Glutamatergic neuron (in vitro differentiated cells): ENCODE results near the gene BCL7C. TPM values are rescaled to one million over a fixed set of nuclear protein-coding genes. Genes with fewer than 3 reads are reported as not detected.

Experiments used
- DNase-seq: peaks from one replicate; pipeline ENCODE4 v3.0.0; 2022
- H3K27ac Mint-ChIP-seq: one replicate; pipeline ENCODE4 v1.8.0; 2020; ENCODE audit warnings: mild to moderate bottlenecking, mixed read lengths, inconsistent platforms; ENCODE audit not compliant: unreplicated experiment
- H3K27me3 Mint-ChIP-seq: one replicate; pipeline ENCODE4 v1.8.0; 2020; ENCODE audit warnings: mild to moderate bottlenecking, moderate library complexity, mixed read lengths, inconsistent platforms; ENCODE audit not compliant: unreplicated experiment
- H3K36me3 Mint-ChIP-seq: one replicate; pipeline ENCODE4 v1.8.0; 2020; ENCODE audit warnings: mild to moderate bottlenecking, mixed read lengths, inconsistent platforms; ENCODE audit not compliant: unreplicated experiment
- H3K4me1 Mint-ChIP-seq: one replicate; pipeline ENCODE4 v1.8.0; 2020; ENCODE audit warnings: mild to moderate bottlenecking, low read depth, mixed read lengths, inconsistent platforms; ENCODE audit not compliant: unreplicated experiment
- H3K4me3 Mint-ChIP-seq: one replicate; pipeline ENCODE4 v1.8.0; 2020; ENCODE audit warnings: mild to moderate bottlenecking, mixed read lengths, inconsistent platforms; ENCODE audit not compliant: unreplicated experiment
- H3K9me3 Mint-ChIP-seq: one replicate; pipeline ENCODE4 v1.8.0; 2020; ENCODE audit warnings: mild to moderate bottlenecking, moderate library complexity, mixed read lengths, inconsistent platforms; ENCODE audit not compliant: unreplicated experiment
- total RNA-seq: library from RNA; stranded (reverse); fragmentation: NEBNext Ultra II Directional; extraction: Animal tissue kit (Norgen Biotek cat#: 25700); gene quantifications from one replicate; pipeline ENCODE4 v1.2.1, GENCODE V29; 2021; ENCODE audit not compliant: unreplicated experiment
- TF ChIP-seq, protein P1 (sequence below): fragments of 200-600 bp; sonication (generic); IDR thresholded peaks from one replicate; pipeline ENCODE4 v1.5.0; 2021; ENCODE audit not compliant: partially characterized antibody, unreplicated experiment

Gene BCL7C
- total RNA-seq, 1 donor from 2014 or later: 24.0 TPM

- Mint-ChIP-seq H3K9me3 (peaks cover 12% of the 10 kb centered on the region), H3K4me3 (no peak overlapping the region), H3K36me3 (no peaks in the 10 kb centered on the region), H3K4me1 (peaks cover 10% of the 10 kb centered on the region), H3K27ac (no peak overlapping the region), H3K27me3 (peaks cover 5% of the 10 kb centered on the region)
- DNase-seq: no peak
- TF ChIP-seq, protein P1, sequence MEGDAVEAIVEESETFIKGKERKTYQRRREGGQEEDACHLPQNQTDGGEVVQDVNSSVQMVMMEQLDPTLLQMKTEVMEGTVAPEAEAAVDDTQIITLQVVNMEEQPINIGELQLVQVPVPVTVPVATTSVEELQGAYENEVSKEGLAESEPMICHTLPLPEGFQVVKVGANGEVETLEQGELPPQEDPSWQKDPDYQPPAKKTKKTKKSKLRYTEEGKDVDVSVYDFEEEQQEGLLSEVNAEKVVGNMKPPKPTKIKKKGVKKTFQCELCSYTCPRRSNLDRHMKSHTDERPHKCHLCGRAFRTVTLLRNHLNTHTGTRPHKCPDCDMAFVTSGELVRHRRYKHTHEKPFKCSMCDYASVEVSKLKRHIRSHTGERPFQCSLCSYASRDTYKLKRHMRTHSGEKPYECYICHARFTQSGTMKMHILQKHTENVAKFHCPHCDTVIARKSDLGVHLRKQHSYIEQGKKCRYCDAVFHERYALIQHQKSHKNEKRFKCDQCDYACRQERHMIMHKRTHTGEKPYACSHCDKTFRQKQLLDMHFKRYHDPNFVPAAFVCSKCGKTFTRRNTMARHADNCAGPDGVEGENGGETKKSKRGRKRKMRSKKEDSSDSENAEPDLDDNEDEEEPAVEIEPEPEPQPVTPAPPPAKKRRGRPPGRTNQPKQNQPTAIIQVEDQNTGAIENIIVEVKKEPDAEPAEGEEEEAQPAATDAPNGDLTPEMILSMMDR: no peak
These were observed 4.2 kb downstream of the BCL7C start for GRCh38 chr16:30889721-30890120.

GRCh38 chr16:30888856-30889499 lies 4.9 kb downstream of the BCL7C start:
- Mint-ChIP-seq H3K27ac (peak overlapping the region; percentile 21), H3K4me3 (peak overlapping the region; percentile 6), H3K9me3 (peaks cover 7% of the 10 kb centered on the region), H3K4me1 (peaks cover 5% of the 10 kb centered on the region), H3K27me3 (peaks cover 5% of the 10 kb centered on the region), H3K36me3 (no peaks in the 10 kb centered on the region)
- DNase-seq: no peak
- TF ChIP-seq, protein P1: no peak

GRCh38 chr16:30887927-30888326 lies 6.0 kb downstream of the BCL7C start:
- TF ChIP-seq, protein P1: no peak
- no peak for DNase-seq
- Mint-ChIP-seq H3K36me3 (no peaks in the 10 kb centered on the region), H3K4me1 (peaks cover 5% of the 10 kb centered on the region), H3K9me3 (peaks cover 3% of the 10 kb centered on the region), H3K27ac (no peak overlapping the region), H3K4me3 (no peak overlapping the region), H3K27me3 (peaks cover 2% of the 10 kb centered on the region)

- Mint-ChIP-seq H3K27me3 (peaks cover 4% of the 10 kb centered on the region), H3K4me3 (no peak overlapping the region), H3K36me3 (no peaks in the 10 kb centered on the region), H3K27ac (peak overlapping the region; percentile 62), H3K9me3 (peaks cover 9% of the 10 kb centered on the region), H3K4me1 (peaks cover 11% of the 10 kb centered on the region)
- DNase-seq: no peak
- TF ChIP-seq, protein P1: no peak
These were observed 7.7 kb downstream of the BCL7C start for GRCh38 chr16:30886145-30886544.

DNA sequence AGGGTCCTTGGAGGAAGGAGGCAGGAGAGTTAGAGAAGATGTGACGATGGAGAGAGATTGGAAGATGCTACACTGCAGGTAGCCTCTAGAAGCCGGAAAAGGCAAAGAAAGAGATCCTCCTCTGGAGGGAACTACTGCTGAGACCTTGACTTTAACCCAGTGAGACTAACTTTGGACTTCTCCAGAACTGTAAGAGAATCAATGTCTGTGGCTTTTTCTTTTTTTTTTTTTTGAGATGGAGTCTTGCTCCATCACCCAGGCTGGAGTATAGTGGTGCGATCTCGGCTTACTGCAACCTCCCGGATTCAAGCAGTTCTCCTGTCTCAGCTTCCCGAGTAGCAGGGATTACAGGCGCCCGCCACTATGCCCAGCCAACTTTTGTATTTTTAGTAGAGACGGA lies 8.7 kb downstream of the BCL7C start:
- H3K27me3 Mint-ChIP-seq: peaks cover 4% of the 10 kb centered on the region

More for the DNA sequence above, 8.7 kb downstream of the BCL7C start:
- Mint-ChIP-seq H3K27ac (peak overlapping the region; percentile 40), H3K4me1 (peaks cover 11% of the 10 kb centered on the region), H3K36me3 (no peaks in the 10 kb centered on the region), H3K9me3 (peaks cover 9% of the 10 kb centered on the region), H3K4me3 (no peak overlapping the region)
- TF ChIP-seq, protein P1: no peak
- DNase-seq: no peak
